Measurements from ENCODE around the gene GJA5.

GJA5 gene

DNA sequence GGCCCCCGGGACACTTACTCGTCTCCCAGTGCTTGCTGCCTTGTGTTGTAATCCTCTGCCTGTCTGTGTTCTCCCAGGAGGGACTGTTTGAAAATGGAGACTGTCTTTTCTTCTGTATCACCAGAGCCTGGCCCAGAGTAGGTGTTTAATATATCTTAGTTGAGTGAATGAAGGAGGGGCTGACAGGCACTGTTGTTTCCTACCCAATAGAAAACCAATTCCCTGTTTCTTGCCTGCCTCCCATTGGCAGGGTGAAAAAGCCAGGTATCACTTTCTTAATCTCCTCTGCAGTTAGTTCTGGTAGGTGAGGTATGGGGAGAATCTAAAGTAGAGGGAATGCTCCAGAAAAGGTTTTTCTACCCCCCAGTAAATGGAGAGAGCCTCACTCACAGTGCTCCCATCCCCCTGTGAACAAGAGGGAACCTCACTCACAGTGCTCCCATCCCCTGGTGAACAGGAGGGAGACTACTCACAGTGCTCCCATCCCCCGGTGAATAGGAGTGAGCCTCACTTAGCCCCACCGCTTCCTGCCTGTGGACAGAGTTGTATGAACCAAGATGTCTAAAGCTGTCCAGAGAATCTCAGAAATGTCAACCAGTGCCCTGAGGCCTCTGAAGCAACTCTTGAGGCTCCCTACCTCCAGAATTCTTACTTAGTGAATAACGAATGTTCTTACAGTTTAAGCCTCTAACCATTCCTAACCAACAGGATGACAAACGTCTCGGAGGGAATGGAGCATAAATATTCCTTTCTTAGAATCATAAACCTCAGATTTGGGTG lies at the start of gene GJA5:
TSS of gene GJA5 (minus strand) at position 122 of the 780 bp plus-strand sequence. CDS start 1,364 bp downstream, outside the sequence.
- DNase-seq, result no peak

DNA sequence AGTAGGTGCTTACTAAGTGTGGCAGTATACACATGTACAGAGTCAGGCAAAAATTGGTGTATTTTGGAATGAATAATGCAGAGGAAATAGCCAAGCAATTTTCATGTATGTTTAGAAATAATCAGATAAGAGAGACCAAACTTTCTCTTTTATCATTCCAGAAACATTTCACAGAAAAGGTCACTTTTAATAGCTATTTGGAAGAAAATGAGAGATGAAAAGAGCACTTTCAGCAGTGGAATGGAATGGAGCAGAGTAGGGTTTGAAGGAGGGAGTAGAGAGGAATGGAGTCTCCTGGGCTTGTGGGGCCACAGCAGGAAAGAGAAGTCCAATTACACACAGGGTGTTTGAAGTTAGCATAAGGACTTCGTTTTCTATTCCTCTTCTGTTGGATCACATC lies 48.8 kb upstream of the GJA5 start:
- no peak for DNase-seq

DNA sequence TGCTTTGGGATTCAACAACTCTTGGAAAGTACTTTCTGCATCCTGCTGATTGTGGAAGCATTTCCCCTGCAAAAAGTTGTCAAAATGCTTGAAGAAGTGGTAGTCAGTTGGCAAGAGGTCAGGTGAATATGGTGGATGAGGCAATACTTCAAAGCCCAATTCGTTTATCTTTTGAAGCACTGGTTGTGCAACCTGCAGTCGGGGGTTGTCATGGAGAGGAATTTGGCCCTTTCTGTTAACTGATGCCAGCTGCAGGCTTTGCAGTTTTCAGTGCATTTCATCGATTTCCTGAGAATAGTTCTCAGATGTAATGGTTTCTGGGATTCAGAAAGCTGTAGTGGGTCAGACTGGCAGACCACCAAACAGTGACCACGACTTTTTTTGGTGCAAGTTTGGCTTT lies 47.6 kb upstream of the GJA5 start:
- DNase-seq, result peak; percentile 16

DNA sequence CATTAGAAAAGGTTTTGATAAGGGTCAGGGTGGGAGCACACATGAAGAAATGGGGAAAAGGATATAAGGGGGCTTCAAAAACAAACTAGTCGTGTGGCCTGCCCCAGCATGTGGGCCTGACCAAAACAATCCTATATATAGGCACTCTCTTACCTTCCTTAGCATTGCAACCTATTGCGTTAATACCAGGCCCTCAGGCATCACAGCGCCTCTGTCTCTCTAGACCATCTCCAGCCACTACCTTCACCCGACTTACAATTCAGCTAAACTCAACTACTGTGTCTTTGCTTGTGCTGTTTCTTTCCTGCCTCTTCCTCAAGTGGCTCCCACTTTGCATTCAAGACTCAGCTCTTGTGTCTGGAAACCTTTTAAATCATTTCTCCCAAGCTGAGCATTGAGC lies 47.0 kb upstream of the GJA5 start:
- no peak for DNase-seq

DNA sequence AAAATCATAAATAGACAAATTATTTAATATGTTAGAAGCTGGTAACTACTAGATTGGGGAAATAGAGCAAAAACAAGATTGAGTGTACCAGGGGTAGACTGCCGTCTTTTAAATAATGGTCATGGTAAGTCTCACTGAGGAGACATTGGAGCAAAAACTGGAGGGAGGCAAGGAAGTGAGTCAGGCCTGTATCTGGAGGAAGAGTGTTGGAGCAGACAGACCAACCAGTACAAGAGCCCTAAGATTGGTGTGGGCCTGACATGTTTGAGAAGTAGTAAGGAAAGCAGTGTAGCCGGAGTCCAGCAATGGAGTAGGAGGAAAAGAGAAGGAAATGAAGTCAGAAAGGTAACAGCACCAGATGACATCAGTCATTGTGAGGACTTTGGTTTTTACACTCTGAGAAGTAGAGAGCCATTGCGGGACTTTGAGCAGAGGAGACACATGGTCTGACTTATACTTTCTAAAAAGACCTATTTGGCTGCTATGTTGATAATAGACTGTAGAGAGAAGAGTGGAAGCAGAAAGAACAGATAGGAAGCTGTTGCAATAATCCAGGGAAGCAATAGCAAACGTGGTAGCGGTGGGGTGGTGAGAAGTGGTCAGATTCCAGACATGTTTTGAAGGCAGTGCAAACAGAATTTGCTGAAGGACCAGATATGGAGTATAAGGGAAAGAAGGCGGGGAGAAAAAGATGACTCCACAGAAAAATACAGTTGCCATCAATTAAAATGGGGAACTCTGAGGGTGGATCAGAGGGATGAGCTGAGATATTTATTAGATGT lies 44.7 kb upstream of the GJA5 start:
- no peak for DNase-seq

DNA sequence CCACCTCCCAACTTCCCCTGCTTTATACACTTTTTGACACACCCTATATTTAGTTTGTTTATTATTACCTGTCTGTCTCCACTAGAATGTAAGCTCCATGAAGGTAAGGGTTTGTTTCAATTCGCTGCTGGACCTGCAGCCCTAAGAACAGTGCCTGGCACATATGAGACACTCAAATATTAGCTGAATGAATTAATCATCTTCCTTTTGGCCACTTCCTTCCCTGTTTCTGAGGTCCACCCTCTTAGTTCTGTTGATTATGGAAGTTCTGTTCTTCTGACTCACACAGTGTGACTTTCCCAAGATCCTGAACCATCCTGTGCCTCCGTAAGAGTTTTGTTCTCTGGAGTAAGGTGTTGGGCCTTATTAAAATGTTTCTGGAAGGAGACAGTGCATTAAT lies 40.4 kb upstream of the GJA5 start:
- no peak for DNase-seq

DNA sequence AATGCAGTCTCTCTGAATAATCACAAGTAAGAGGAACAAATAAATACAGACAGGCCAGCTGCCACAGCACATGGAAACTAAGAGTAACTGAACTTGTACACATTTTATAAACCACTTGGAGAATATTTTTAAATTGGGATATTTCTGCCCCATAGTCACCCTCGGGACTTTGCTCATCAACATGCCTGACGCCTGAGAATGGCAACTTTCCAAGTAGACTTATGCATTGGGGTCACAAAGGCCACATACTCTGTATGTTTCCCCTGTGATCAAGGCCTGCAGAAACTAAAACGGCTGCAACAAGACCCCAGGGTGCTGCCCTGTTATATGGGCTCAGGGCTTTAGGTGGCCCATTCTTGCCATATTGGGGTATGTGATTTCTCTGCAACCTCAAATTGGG lies 38.3 kb upstream of the GJA5 start:
- DNase-seq, result no peak

DNA sequence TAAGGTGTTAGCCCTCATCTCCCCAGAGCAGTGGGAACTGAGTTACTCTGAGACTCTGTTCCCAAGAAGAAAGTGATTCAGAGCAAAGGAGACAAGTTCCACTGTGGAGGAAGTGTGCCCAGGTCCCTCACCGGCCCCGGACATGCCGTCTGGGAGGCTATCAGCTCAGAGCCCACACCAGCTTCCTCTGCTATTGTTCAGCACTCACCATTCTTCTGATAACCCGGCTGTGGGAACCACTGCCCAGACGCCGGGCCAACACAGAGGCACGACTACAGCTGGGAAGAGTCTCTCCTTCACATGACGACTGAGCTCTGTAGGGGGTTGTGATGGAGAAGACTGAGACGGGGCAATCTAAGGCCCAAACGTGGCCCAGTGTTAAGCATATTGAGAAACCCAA lies 34.2 kb upstream of the GJA5 start:
- DNase-seq, result no peak

DNA sequence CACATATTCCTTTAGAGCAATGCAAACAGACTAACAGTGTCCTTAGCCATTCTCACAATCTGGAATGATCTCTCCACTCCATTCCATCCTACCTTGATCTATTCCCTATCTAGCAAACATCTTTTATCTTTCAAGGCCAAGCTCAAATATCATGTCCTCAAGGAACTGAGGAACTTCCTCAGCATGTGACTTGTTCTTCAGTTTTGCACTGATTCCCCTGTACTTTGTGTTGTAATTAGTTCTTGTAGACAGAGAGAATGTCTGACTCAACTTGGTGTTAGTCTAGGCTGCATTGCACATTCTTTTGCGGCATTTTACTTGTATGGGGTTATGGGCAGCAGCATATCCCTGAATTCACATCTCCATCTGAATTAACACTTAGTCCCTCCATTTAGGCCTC lies 31.5 kb upstream of the GJA5 start:
- no peak for DNase-seq

DNA sequence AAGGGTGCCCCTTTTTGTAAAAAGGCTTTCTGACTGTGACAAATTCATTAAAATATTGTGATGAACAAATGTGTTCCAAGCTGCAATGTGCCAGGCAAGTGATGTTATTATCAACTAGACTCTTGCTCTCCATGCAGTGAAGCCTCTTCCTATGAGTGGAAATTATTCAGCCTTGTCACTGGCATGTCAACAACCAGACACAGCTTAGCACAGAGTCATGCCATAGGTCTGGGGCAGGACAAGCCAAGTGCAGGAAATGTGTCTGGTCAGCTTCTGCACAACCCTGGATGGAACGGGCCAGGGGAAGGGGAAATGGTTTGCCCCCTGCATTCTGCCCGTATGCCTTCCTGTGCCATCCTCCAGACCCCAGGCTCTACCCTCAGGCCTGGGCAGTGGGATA lies 27.4 kb upstream of the GJA5 start:
- DNase-seq, result peak; percentile 6

DNA sequence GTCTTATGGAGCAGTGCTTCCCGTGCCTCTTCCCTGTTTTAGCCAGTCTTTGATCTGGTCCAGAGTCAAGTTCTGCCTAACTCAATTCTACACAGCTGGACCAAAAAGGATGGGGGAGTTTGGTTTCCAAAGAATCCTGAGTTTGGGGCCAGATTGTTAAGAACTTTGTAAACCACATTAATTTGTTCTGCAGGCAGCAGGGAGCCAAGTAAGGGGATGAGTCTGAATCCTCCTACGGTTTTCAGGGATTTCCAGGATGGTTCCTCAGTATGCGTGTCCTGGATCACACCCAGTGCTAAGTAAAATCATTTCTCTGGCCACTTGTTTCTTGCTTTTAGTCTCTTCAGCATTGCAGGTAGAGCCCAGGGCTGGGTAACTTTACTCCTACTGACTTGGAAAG lies 26.1 kb upstream of the GJA5 start:
- DNase-seq, result no peak

DNA sequence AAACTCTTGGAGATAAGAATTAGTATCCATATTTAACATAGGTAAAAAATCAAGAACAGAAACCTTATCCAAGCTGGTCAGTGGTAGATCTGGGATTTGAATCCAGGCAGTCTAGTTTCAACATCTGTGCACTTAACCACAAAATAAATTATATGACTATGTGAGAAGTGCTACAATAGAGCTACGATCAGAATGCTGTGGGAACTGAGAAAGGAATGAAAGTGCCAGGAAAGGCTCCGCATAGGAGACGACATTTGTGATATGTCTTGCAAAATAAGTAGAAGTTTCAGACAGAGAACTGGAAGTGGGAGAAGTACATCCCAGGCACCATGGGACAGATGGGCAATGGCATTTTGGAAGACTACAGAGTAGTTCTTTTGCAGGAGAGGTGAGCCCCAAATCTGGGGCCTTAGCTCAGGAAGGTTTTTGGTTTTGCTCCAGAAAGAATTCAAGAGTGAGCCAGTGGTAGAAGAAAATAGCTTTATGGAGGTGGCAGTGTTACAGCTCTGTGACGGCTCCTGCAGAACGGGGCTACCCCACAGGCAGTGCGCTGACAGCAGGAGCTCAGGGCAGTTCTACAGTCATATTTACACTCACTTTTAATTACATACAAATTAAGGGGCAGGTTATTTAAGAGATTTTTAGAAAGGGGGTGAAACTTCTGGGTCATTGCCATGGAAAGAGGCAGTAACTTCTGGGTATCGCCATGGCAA lies 25.5 kb upstream of the GJA5 start:
- DNase-seq, result no peak

DNA sequence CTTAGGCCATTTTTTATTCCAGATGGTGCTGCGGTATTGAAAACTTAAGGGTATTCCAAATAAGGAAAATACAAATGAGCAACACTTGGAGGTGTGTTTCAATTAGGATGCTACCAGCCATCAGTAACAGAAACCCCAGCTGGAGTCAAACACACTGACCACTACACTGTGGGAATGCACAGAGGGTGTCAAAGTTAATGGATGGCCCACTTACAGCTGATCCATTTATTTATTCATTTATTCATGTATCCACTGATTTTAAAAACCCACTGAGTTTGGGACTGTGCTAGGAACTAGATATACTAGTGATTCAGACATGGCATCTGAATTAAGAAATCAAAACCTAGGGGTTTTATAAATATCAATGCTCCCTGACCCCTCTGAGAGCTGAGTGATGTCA lies 24.5 kb upstream of the GJA5 start:
- DNase-seq, result no peak

DNA sequence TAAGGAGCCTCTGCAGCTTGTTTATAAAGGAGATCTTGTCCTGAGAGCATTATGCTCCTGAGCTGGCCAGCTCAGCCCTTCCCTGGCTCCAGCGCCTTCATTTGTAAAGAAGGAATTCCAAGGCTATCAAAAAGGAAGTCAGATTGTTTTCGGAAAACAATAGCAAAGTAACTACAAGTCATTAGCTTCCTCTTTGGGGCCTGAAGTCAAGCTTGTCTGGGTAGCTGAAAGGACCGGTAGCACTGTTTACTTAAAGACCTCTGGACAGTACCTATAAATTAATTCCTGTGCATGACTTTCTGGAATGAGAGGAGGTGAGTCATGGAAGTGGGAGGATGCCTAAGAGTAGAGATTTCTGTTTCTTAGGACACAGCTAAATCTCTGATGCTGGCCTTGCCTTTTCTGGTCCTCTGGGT lies 20.7 kb upstream of the GJA5 start:
- no peak for DNase-seq

DNA sequence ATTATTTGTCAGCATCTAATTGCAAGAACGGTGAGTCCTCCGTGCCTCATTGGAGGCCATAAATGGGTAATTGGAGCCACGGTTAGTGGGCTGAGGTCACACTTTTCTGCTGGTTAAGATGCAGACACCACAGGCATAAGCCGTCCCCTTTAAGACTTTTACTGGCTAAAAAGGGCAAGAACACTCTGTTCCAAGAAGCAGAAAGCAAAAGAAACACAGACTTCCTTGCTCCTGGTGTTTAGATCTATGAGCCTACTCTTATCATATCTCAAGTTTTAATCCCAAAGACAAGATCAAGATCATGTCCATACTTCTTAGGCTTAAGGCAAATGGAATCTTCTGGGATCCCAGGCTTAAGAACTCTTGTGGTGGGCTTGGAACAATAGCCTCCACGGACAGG lies 17.3 kb upstream of the GJA5 start:
- DNase-seq, result no peak

DNA sequence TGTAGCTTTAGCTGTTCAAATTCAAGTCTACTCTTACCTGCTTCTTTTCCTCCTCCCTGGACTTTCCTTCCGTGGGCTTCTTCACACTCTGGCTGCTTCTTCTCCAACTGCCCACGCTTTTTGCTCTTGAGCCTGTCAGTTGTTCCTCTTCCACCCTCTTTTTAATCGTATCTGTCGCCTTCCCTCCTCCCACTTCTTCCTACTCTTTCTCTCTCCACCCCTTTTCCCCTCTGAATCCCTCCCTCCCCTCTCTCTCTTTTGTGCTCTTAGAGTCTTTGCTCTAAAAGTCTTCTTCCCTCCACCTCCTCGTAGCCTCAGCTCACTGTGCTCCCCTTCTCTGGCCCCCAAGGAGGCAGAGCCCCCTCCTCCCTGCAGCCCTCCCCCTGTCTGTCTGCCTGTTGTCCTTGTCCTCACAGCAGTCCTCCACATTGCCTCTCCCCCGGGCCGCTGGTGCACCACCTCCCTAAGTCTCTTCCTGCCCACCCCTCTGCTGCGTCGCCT lies 12.9 kb upstream of the GJA5 start:
- DNase-seq, result no peak

DNA sequence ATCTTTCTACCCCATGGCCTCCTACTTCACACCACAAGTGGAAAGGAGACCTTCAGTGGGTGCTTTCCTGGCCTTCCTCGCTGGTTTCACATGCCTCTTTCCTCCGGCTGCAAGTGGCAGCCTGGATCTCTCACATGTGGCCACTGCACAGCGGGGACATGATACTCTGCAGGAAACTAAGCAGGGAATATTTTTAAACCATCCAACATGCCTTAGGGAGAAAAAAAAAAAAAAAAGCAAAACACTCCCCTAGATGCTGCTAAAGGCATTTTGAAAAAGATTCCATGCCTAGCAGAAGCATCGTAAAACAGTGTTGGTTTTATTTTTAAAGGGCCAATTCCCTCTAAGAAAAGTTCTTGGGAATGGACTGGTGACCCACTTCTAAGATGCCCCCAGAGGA lies 12.2 kb upstream of the GJA5 start:
- DNase-seq, result no peak

DNA sequence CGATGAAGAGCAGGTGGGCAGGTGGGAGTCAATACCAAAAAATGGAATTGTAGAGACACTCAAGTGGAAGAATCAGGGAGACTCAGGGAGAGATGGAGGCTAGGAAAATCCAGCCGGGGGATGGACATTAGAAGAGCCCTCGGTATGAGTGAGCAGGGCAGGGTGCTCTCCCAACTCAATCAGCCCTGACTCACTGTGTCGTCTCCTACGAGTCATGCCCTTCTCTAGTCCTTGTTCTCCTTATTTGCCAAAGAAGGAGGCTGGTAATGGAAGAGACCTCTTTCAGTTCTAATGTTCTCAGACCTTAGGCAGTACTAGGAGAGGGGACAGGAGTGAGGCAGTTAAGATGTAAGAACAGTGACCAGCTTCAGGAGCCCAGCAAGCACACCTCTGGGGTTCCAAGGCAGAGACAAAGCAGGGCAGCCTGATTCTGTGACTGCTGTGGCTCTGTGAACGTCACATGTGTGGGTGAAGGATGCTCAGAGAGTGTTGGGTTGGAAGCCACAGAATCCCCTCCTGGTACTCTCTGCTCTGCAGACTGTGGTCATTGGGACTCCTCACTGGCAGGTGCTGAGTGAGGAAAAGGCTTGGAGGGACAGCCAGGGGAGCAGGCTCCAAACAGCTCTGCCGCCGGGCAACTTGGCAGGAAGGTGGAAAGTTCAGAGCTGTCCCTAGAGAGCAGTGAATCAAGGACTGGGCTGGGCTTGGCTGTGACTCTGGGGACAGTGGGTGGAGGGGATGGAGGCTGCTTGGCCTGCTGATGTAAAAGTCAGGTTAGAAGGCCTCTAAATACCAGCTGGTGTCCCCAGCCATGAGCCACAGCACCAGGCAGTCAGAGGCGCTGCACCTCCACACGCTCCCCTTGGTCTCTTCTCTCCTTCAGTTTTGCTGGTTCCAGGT lies 11.1 kb upstream of the GJA5 start:
- peak; percentile 37 for DNase-seq

DNA sequence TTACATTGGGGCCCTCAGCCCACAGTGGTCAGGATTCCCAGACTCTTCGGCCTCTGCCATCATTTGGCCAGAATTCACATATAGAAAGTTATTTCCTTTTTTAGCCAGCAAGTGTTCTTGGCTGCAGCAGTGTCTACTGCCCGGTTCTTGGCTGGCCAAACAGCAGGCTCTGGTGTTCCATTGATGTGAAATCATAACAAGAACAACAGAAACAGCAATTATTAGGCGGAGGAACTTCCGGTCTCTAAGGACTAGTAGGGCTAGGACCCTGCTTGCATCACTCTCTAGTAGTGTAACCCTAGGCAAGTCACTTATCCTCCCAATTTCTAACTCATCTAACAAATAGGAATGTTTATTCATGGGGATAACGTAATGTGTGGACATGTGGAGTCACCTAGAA lies 8.7 kb upstream of the GJA5 start:
- DNase-seq, result no peak

DNA sequence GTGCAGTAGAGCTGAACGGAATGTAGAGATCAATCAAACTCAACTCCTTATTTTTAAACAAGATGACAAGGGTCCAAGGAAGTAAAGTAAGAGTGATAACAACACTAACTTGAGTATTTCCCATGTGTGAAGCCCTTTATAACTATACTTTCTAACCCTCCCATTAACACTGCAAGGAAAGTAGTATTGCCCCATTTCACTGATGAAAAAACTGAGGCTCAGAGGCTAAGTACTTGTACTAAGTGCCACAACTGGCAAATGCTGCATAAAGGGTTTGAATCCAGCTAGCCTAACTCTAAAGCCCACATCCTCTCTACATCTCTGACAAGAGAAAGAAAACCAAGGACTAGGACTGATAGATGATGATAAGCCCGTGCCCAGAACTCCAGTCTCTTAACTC lies 8.2 kb upstream of the GJA5 start:
- DNase-seq, result no peak

DNA sequence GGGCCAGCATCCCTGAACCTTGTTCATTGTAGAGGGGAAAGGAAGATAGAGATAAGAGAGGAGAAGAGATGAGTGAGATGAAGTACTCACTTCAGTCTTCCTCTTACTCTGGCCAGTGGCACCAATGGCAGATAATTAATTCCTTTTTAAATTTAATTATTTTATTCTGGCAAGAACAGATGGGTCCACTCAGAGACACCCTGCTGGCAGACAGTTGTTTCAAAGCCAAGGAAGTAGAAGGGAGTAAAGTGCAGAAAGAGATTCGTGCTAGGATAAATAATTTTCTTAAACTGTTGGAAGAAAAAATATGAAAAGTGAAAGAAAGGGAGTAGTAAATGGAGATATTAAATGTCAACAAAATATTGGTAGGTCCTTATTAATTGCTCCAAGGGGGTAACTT lies 7.7 kb upstream of the GJA5 start:
- DNase-seq, result no peak

DNA sequence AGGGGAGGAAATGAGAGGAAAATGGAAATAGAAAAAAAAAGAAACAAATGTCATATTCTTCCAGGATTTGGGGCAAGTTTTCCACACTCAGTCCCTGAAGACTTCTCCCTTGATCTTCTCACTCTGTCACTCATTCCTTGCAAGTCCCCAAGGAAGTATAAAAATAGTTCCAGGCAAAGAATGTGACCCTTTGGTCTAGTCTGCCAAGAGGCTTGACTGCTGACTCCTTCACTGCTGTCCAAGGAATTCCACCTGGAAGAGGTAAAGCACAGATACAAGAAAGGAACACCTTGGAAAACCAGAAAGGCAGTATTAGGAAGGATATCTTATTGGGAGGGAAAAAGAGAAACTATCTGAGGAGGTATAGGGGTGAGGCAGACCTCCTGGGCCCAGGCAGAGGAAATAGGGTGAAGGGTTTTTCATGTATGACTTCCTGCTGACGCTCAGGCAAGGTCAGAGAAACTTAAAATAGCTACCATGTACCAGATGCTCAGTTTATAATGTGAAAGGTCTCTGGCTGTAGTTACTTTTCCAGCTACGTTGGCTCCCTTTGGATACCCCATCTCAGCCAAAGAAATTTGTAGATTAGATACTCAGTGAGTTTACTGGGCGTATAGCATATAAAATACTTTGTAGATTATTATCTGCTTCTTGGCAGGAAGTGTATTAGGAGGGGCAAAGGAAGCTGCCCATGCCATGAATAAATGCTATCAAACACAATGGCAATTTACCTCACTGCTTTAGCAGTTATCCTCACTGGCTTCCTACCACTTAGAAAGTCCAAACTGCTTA lies 2.0 kb upstream of the GJA5 start:
- DNase-seq, result no peak
